Activated naive CD4-positive, alpha-beta T cell treated with anti-CD3 and anti-CD28 coated beads, Interleukin-2, amount 10 ng/mL, durations not matched to agents 7 days and 5 days (primary cell): ENCODE data around the gene ATOH8.

Experiments used
- CTCF ChIA-PET: fragments of 350-600 bp; sonication (Branson Sonifier 250); formaldehyde crosslinking; loops from one replicate; lab custom pipeline; 2021; ENCODE audit warnings: antibody characterized with exemption; lab: Charles Lee
- DNase-seq: peaks from one replicate; pipeline ENCODE4 v3.0.0-alpha.2; 2020
- H3K27ac Mint-ChIP-seq: one replicate; pipeline ENCODE4 v1.8.0; 2021; ENCODE audit warnings: mild to moderate bottlenecking, moderate library complexity, mixed read lengths
- H3K27me3 Mint-ChIP-seq: one replicate; pipeline ENCODE4 v1.8.0; 2021; ENCODE audit warnings: mild to moderate bottlenecking, mixed read lengths
- H3K36me3 Mint-ChIP-seq: one replicate; pipeline ENCODE4 v1.8.0; 2021; ENCODE audit warnings: mixed read lengths
- H3K4me1 Mint-ChIP-seq: one replicate; pipeline ENCODE4 v1.8.0; 2021; ENCODE audit warnings: mixed read lengths
- H3K4me3 Mint-ChIP-seq: one replicate; pipeline ENCODE4 v1.8.0; 2021; ENCODE audit warnings: mild to moderate bottlenecking, moderate library complexity, mixed read lengths
- H3K9me3 Mint-ChIP-seq: one replicate; pipeline ENCODE4 v1.8.0; 2021; ENCODE audit warnings: mixed read lengths

Gene ATOH8

GRCh38 chr2:85830645-85831044 is 76.9 kb downstream of the ATOH8 start:
- DNase-seq = peak; percentile 44
- Mint-ChIP-seq H3K4me1 (peaks cover 38% of the 10 kb centered on the region), H3K27me3 (peaks cover 14% of the 10 kb centered on the region), H3K9me3 (no peaks in the 10 kb centered on the region), H3K4me3 (no peak overlapping the region), H3K36me3 (peaks cover 3% of the 10 kb centered on the region), H3K27ac (no peak overlapping the region)
- CTCF ChIA-PET = interaction anchor here (0.5 to 12.3 kb wide), 26 partner anchors 10 to 586 kb away, joined by 3 to 420 read pairs (median 4); partner anchors contain the start of gene ST3GAL5

GRCh38 chr2:85831735-85832134 is 77.9 kb downstream of the ATOH8 start:
- DNase-seq = no peak
- Mint-ChIP-seq H3K27me3 (peaks cover 14% of the 10 kb centered on the region), H3K4me3 (no peak overlapping the region), H3K36me3 (peaks cover 3% of the 10 kb centered on the region), H3K27ac (no peak overlapping the region), H3K9me3 (peaks cover 2% of the 10 kb centered on the region), H3K4me1 (peaks cover 38% of the 10 kb centered on the region)
- CTCF ChIA-PET = interaction anchor here (0.6 to 12.3 kb wide), 8 partner anchors 20 to 257 kb away, joined by 3 to 420 read pairs (median 16); partner anchors contain the start of gene ST3GAL5

GRCh38 chr2:85834466-85834865 is 80.7 kb downstream of the ATOH8 start:
- Mint-ChIP-seq H3K4me3 (no peak overlapping the region), H3K4me1 (peaks cover 26% of the 10 kb centered on the region), H3K9me3 (peaks cover 2% of the 10 kb centered on the region), H3K36me3 (peaks cover 21% of the 10 kb centered on the region), H3K27me3 (no peaks in the 10 kb centered on the region), H3K27ac (no peak overlapping the region)
- CTCF ChIA-PET = interaction anchor here (5.9 to 12.3 kb wide), 2 partner anchors 202 to 244 kb away, joined by 42 to 420 read pairs; no protein-coding TSS in a partner anchor
- no peak for DNase-seq
